Lower leg skin (tissue), 3 donors: ENCODE data around the gene INO80D.

Experiments used
- CTCF ChIP-seq, 3 donors: fragments of 450-650 bp; IDR thresholded peaks; one replicate each; pipeline ENCODE4 v1.5.1; 2016; ENCODE audit warnings: antibody characterized with exemption in 3 of 3, mild to moderate bottlenecking in 3 of 3, moderate library complexity in 2 of 3
- POLR2A ChIP-seq, 2 donors: fragments of 450-650 bp; IDR thresholded peaks; one replicate each; pipeline ENCODE4 v1.6.1; 2016 to 2017; ENCODE audit warnings: antibody characterized with exemption in 2 of 2, mild to moderate bottlenecking in 1 of 2, moderate library complexity in 1 of 2

DNA sequence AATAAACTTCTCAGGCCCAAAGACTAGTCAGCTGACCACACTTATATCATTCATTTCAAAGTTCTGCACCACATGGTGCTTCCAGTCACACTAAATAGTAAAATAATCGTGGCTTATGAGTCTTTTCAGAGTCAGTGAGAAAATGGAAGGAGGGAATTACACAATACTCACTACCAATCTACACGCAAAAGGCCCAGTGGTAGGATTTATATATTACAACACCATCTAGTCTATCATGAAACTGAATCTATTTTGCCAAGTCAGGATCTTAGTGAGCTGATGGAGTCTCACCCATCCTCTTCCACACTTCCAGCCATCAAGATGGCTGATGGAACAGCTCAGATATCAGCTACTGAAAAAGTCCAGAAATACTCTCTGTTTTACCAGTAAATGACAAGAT is 21.9 kb downstream of the INO80D start:
- TF ChIP-seq POLR2A (IDR thresholded peaks at IDR 0.05) (no peak), CTCF (IDR thresholded peaks at IDR 0.05) (no peak)
